PC-9 (cell line): Measurements from ENCODE around the gene STUM.

Source experiments
- CTCF ChIP-seq: fragments of 200-600 bp; sonication (generic); conservative IDR thresholded peaks from 2 replicates; pipeline ENCODE4 v1.6.1; 2017; ENCODE audit warnings: mixed run types, antibody characterized with exemption, mild to moderate bottlenecking, moderate library complexity
- EZH2 ChIP-seq: fragments of 200-600 bp; sonication (generic); IDR thresholded peaks from 2 replicates; pipeline ENCODE4 v1.8.0; 2017; ENCODE audit warnings: antibody characterized with exemption, low read depth

- TF ChIP-seq CTCF: no peak
- TF ChIP-seq EZH2: no peak
Observed at GRCh38 chr1:226651041-226651731, 102.6 kb downstream of the STUM start.
